HG02981 (cell line): ENCODE results near the gene PHF14.
"Not testable (repeated sequence)": the region's sequence is repeated elsewhere in the genome, so short reads cannot be mapped to it uniquely, and the experiment has no call there.

Experiments used
- ATAC-seq: cut with Tn5 transposase; IDR thresholded peaks from one replicate; pipeline ENCODE4 v1.9.1; 2021; ENCODE audit warnings: mild to moderate bottlenecking, moderate library complexity; ENCODE audit not compliant: unreplicated experiment

PHF14 gene

GRCh38 chr7:10981317-10981716 is 7.6 kb downstream of the PHF14 start:
- no peak for ATAC-seq

DNA sequence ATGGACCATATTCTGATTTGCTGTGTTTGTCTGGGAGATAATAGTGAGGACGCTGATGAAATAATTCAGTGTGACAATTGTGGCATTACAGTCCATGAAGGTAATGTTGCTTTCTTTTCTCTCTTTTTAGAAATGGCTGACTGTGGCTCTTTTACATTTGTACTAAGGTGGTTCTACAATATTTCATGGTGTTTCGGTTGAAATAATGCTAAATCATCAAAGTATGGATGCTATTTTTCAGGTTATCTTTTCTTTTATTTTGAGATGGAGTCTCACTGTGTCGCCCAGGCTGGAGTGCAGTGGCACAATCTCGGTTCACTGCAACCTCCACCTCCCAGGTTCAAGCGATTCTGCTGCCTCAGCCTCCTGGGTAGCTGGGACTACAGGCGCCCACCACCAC is 17.1 kb downstream of the PHF14 start:
- not testable (repeated sequence) for ATAC-seq

DNA sequence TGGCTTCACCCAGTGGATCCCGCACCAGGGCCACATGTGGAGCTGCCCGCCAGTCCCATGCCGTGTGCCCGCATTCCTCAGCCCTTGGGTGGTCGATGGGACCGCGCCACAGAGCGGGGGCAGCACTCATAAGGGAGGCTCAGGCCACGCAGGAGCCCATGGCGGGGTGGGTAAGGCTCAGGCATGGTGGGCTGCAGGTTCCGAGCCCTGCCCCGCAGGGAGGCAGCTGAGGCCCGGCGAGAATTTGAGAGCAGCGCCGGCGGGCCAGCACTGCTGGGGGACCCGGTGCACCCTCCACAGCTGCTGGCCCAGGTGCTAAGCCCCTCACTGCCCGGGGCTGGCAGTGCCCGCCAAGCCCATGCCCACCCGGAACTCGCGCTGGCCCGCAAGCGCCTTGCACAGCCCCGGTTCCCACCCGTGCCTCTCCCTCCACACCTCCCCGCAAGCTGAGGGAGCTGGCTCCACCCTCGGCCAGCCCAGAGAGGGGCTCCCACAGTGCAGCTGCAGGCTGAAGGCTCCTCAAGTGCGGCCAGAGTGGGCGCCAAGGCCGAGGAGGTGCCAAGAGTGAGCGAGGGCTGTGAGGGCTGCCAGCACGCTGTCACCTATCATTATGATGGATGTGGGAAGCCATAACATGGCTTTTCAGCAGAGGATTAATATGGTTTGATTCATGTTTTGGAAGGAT is 22.0 kb downstream of the PHF14 start:
- not testable (repeated sequence) for ATAC-seq

- ATAC-seq: no peak
These were observed 25.5 kb downstream of the PHF14 start for GRCh38 chr7:10998996-10999757.

DNA sequence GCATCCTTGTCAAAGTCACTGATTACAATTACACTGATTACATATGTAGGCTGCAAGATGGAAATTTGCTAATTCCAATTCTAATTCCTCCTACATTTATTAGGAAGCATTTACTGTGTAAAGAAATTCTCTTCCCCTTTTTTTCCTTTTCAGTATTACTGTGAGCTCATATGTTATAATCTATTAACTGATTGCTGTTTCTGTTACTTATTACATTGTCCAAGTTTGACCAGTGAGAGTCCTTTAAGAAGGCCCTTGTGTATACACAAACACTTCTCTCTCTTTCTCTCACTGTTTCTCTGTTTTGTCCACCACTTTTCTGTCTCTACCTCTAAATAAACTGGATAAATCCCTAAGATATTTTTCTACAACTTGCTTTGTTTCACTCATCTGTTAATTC is 31.5 kb downstream of the PHF14 start:
- no peak for ATAC-seq

- no peak for ATAC-seq
These were observed 32.6 kb downstream of the PHF14 start for GRCh38 chr7:11006291-11006690.

- ATAC-seq: no peak
These were observed 36.0 kb downstream of the PHF14 start for GRCh38 chr7:11009631-11010030.

- ATAC-seq: no peak
These were observed 47.8 kb downstream of the PHF14 start for GRCh38 chr7:11021468-11021867.

- no peak for ATAC-seq
These were observed 53.0 kb downstream of the PHF14 start for GRCh38 chr7:11026452-11027359.

DNA sequence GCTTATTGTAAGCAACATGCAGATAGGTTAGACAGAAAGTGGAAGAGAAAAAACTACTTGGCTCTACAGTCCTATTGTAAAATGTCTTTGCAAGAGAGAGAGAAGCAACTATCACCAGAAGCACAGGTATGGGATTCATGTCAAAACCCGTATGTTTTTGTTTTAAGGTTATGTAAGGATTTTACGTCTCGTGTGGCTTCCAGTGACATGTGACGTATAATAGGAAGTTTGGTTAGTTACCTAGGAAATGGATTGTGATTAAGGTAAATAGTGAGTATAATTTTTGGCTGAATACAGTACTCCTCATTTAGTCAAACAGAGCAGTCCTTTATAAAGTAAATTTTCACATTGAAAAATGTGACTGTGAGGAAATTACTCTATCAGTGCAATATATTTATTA is 62.0 kb downstream of the PHF14 start:
- no peak for ATAC-seq

DNA sequence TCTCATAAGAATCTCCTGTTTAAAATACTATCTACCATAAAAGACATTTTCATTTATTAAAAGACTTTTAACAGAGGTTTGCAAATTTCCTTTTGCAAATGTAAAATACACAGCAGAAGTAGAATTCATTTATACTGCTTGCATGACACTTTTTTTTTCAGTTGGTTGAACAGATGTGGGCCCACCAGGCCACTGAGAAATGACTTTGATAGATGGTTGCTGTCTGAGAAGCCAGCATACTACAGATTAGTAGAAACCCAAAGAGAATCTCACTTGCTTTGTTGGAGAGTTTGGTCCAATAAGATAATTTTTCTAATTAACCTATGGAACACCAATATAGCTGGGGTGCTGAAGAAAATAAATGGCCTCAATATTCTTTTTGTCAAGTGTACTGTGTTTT is 66.3 kb downstream of the PHF14 start:
- no peak for ATAC-seq

DNA sequence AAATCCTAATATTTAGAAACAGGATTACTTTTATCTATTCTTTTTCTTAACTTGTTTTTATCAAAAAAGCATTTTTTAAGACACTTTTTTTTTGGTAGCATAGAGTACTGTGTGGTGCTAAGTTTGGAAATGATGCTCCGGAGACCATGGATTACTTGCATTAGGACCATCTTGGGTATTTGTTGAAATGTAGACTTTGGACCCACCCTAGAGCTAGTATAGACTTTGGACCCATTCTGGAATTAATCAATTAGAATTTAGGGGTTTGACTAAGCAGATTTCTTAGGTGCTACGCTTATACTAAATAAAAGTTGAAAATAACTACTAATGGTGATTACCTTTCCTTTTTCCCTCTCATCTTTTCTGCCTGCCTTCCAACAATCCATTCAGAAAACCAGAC is 80.4 kb downstream of the PHF14 start:
- no peak for ATAC-seq

- ATAC-seq: no peak
These were observed 87.2 kb downstream of the PHF14 start for GRCh38 chr7:11060893-11061292.

- no peak for ATAC-seq
These were observed 88.4 kb downstream of the PHF14 start for GRCh38 chr7:11062110-11062509.

DNA sequence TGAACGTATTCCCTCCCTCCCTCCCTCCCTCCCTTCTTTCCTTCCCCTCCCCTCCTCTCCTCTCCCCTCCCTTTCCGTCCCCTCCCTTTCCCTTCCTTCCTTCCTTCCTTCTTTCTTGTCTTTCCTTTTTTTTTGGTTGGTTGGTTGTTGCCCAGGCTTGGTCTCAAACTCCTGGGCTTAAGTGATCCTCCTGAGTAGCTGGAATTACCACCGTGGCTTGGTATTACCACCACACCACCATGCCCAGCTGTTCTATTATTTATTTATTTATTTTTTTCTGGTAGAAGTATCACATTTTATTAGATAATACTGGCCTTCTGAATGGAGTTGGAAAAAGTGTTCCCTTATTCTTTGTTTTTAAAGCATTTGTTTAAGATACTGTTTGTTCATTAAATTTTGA is 95.9 kb downstream of the PHF14 start:
- ATAC-seq: no peak

GRCh38 chr7:11077816-11078215 is 104.1 kb downstream of the PHF14 start:
- ATAC-seq: no peak

DNA sequence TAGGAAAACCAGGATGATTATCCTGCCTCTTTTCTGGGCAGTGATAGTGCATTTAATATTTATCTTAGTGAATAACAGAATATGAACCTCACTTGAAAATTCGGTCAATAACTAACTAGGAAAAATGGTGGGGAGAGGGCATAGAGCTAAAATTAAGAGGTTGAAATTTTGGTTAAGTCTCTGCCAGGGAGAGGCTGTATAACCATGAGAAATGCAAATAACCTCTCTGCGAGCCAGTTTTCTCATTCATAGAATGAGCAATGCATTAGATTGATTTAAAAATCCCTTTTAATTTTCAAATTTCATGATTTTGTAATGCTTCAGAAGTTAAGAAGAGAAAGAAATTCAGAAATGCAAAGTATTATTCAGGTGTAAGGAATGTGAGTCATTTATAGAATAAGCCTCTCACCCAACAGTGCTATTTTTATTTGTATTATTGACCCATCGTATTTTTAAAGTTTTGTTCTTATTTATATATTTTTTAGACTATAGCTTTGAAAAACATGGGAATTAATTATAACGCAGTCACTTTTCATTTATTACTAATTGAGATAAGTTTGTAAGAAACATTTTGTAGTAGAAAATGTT is 104.7 kb downstream of the PHF14 start:
- no peak for ATAC-seq

- no peak for ATAC-seq
These were observed 106.2 kb downstream of the PHF14 start for GRCh38 chr7:11079907-11080306.

DNA sequence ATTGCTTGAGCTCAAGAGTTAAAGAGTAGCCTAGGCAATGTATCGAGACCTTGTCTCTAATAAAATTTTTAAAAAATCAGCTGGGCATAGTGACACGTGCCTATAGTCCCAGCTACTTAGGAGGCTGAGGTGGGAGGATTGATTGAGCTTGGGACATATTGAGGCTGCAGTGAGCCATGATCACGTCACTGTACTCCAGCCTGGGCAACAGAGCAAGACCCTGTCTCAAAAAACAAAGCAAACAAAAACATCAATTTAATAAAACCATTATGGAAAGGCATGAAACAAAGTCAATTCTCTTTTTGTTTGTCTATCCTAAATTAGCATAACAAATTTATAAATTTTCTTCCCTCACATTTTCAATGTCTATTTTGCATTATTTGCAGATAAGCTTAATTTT is 108.4 kb downstream of the PHF14 start:
- no peak for ATAC-seq

GRCh38 chr7:11082552-11083213 is 109.0 kb downstream of the PHF14 start:
- ATAC-seq: no peak

- ATAC-seq: no peak
These were observed 109.5 kb downstream of the PHF14 start for GRCh38 chr7:11083214-11083568.
